HG03378 (cell line): ENCODE measurements around the gene LUZP1.

Experiments used
- ATAC-seq: cut with Tn5 transposase; IDR thresholded peaks from one replicate; pipeline ENCODE4 v1.9.1; 2021; ENCODE audit warnings: mild to moderate bottlenecking, moderate library complexity; ENCODE audit not compliant: unreplicated experiment

Gene LUZP1

DNA sequence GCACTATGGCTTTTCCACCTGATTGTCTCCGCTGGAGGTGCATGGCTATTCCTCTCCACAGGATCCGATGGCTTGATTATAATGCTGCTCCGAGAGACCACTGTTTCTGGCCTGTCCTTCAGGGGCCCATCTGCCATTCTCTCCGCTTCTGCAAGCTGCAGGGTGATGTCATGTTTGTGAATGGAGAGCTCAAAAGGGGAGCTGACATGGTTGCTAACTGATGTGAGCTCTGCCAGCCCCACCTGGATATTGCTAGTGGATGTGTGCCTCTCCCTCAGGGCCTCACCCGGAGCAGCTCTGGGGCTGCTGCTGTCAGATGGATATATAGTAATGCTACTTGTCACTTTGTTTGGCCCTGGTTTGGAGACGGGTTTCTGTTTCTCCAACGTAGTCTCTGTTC is 77.1 kb downstream of the LUZP1 start:
- no peak for ATAC-seq

DNA sequence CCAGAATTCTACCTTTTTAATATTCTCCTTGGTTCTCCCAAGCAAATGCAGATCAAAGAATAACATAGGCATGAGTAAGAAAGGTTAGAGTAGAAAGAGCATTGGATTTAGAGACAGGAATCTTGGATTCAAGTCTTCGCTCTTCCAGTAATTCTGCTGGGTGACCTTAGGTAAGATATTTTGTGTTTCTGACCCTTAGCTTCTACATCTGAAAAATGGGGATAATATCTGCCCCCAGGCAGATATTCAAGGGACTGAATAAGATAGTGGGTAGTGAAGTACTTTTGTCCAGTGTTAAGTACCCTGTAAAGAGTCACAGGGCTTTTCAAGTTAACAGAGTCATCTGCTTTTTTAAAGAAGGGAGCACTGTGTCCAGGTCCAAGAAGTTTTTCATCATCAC is 78.6 kb downstream of the LUZP1 start:
- ATAC-seq = no peak

DNA sequence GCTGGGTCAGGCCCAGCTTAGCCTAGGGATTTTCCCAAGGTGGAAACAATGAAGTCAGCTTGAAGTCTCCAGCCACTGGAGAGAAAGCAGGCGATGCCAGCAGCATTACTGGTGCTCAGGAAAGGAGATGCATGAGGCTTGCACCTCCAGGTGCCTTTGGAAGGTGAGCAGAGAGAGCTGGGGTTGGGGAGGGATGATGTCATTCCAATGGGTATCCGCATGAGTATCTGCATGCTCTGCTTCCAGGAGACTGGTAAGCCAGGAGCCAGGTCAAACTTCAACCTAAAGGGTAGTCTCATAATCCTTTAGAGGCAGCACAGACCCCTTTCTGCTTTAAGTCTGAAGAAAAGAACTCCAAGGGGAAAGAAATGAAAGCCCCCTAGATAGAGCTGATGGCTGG is 80.6 kb downstream of the LUZP1 start:
- no peak for ATAC-seq

DNA sequence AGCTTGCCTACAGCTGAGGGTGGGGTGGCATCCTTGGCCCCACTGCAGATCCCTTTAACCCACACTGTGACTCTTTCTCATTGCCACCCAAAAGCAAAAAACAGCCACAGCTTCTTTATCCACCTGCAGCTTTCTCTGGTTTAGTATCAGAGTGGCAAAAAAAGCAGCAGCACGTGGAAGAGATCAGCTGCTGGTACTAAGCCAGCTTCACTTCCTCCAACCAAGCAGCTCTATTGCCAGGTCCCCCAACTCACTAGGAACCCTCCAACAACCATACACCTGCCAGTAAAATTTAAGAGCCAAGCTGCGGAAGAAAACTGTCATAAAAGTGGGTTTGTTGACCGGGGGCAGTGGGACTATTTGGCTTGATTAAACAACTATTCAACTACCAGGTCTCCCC is 83.0 kb downstream of the LUZP1 start:
- no peak for ATAC-seq

DNA sequence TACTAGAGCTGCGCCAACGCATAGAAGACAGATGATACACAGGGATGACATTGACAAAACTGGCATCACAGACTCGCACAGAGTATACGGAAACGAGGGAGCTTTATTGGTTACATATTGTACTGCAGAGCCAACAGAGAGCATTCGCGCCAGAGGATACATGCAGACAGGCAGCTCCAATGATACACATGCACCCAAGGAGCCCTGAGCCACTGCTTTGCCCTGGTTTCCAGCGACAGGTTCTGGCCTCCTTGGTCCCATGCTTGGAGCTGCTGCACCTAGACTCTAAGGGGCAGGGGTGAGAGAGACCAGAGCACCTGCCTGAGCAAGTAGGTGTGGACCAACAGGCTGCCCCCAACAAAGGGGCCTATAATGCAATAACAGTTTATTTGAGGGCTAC is 83.8 kb downstream of the LUZP1 start:
- ATAC-seq = no peak

DNA sequence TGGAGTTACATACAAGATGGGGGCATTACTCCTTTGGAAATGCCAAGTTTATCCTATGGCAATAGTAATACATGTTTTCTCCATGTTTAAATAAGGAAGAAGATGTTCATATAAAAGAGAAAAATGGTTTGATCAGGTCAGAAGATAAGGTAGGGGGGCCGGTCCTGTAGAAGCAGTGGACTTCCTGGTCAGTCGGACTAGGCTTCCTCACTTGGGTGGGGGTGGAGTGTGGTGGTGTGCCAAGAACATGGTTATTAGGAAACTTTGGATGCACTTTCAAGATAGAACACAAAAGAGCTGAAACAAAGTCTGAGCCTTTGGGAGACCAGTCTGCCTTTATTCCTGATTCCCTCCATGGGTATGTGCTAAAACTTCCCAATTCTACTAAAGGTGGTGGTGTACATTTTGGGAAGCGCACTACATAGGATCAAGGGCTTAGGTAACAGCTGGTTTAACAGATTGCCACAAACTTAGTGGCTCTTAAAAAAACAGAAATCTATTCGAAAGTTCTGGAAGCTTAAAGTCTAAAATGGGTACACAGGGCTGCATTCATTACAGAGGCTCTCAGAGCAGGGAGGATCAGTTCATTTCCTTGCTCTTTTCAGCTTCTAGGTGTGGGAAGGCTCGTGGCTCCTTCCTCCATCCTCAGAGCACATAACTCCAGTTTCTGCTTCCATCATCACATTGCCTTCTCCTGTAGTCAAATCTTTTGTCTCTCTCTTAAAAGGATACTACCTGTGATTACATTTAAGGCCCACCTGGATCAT is 84.8 kb downstream of the LUZP1 start:
- no peak for ATAC-seq

DNA sequence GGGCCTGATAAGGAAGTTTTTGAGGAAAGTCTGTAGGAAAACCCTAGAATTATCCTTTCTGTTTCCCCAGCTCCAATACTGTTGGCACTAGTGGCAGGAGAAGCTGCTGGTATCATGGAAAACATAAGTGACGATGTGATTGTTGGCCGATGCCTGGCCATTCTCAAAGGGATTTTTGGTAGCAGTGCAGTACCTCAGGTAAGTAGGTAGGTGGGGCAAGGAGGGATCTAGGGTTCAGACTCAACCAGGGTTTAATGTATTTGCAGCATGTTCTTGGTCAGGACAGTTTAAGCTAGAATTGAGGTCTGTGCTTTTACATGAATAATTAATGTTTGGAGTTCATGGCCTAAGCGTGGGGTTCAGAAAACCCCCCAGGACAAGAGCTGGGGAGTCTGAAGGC is 87.3 kb downstream of the LUZP1 start:
- no peak for ATAC-seq

DNA sequence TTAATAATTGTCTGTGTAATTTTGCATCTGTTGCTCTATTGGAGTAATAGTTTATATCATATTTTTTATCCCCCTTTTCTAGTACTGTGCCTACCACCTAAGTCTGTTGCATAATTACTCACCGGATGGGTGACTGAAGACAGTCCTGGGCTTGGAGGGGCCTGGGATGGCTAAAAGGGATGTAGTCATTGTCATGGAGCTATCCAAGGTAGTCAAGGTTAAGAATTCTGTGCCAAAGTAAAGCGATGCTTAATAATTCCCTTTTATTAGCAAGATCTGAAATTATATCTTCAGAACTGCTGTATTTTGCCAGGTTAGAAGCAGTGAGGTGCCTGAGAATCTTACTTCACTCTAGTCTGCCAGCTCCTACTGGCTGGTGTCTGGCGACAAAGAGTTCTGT is 87.8 kb downstream of the LUZP1 start:
- ATAC-seq = no peak

DNA sequence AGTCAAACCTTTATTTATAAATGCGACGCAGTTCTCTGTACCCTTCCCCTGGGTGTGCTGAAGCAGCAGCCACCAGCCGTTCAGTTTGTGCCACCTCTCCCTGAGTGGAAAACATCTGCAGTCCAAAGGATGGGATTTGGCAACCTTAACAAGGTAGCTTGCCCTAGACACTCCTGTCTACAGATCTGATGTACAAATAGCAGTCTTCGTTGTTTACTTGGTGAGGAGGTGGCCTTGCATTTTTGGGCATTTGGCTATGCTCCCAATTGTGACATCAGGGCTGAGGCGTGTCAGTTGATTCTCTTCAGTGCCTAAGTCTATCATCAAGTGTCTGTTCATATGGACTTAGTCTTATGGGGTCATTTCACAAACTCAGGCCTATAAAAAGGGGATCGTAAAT is 89.6 kb downstream of the LUZP1 start:
- no peak for ATAC-seq

DNA sequence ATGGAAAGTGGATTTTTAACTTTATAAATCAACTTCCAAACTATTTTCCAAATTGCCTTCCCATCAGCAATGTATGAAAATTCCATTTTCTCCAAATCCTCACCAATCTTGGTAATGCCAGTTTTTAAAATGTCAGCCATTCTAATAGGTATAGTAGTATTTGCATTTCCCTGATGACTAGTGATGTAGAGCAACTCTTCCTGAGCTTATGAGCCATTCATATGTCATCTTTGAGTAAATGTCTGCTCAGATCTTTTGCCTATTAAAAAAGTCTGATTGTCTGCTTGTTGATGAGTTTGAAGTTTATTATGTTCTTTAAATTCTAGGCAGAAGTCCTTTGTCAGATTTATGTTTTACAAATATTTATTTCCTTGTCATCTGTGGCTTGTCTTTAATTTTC is 94.6 kb downstream of the LUZP1 start:
- ATAC-seq = no peak

DNA sequence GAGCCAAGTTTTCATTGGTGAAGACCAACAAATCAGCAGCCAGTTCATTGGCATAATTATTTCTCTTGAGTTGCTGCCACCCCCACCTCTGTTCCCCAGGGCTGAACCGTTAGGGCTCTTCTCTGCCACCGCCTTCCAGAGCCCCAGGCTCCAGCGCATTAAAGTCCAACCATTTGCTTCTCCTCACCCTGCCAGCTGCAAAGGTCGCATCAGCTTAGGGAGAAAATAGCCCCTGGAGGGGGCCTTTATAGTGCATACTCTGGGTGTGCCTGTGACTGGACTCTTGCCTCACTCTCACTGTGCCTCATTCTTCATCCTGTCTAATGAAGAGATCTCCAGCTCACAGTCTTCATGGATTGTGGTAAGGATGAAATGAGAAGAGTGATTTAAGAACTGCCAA is 99.0 kb downstream of the LUZP1 start:
- no peak for ATAC-seq

DNA sequence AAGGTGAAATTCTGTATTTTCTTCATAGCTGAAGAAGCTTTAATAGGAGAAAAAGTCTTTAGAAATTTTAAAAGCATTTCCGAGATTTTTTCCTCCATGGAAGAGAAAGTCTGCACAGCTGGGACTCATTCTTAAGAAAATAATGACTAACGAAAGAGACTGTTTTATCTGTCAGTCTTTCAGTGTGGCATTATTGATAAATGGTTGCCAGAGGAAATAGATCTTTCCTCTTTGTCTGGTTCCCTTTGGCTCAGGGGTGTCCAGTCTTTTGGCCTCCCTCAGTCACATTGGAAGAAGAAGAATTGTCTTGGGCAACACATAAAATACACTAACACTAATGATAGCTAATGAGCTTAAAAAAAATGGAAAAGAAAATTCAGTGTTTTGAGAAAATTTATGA is 99.5 kb downstream of the LUZP1 start:
- ATAC-seq = no peak

DNA sequence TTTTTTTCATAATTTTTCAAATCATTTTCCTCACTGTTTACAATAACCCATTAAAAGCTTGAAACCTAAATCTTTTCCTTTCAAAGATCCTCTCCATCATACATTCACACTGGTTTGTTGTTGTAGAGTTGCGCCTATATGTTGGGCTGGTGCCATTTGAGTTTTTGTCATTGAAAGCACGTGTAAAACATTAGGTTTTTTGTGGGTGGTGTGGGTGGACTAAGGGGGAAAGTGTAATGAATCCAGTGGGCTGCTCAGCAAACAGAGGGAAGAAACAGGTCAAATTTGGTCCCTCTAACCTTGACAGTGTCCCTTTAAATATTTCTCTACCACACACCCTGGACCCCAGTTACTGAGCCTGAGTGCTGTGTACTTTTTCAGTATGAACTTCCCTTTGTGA is 102.6 kb downstream of the LUZP1 start:
- ATAC-seq = no peak

DNA sequence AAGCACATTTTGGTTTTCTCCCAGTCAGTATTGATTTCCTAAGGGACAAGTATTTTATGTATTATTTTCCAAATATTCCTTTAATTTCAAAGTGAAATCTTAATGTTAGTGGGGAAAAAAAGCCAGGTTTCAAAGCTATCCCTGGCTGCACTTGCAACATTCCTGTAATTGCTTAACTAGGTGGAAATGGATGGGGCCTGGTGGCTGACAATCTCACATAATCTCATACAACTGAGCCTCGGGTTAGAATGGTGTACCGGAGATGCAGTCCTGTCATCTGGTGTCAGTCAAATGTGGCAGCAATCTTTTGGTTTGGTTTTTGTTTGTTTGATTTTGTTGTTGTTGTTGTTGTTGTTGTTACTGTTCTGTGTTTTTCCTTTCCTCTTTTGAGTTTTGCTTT is 103.3 kb downstream of the LUZP1 start:
- ATAC-seq = no peak

DNA sequence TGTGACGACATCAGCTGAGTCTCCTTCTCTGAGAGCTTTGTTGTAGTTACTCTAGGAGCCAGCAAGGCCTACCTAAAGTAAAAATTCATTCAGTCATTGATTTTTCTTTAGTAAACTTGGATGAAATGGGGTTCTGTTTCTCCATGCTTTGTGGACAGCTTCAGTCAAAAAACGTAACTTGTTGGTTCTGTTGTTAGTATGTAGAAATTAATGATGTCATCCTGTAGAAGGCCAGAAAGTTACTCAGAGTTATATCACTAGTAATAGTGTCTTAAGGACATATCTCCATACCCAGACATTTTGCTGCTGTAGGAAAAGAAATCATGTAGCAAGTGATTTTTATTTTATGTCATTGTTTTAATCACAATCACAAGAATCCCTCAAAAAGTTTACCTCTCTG is 106.4 kb downstream of the LUZP1 start:
- ATAC-seq = no peak

DNA sequence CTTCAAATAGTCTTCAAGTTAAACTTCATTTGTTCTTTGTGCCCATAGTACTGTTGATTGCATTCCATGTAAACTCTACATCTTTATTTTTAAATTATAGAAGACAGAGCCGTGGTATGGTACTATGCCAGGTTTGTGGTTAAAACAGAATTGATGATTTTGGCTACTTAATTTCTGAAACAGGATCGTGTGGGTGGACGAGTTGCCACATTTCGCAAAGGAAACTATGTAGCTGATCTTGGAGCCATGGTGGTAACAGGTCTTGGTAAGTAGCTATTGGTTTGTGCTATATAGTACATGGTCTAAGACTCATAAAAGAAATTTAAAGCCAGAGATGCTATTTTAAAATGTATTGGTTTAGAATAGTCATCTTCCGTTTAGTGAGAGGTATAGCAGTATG is 111.4 kb downstream of the LUZP1 start:
- no peak for ATAC-seq

DNA sequence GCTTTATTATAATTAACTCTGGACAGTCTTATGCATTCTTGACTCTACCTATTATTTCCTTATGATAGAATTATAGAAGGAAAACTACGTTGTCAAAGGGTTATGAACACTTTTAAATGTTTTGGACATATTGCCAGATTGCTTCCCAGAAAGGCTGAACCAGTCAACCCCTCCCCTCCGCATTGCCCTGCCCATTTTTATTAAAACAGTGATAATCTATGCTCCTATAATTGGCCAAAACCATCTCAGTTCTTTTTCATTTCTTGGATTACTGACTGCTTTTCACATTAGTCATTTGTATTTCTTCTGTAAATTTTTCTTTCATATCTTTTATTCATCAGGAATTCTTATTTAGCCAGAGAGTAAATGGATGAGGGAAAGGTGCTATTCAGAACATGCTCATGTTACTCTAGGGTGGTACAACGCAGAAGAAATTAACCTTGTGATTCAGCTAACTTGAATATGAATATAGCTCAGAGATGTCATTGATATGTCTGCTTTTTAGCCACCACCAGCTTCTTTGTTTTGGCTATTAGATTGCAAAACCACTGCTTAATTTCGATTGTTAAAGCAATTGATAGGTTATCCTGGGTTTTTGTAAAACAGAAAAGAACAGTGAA is 117.3 kb downstream of the LUZP1 start:
- no peak for ATAC-seq

DNA sequence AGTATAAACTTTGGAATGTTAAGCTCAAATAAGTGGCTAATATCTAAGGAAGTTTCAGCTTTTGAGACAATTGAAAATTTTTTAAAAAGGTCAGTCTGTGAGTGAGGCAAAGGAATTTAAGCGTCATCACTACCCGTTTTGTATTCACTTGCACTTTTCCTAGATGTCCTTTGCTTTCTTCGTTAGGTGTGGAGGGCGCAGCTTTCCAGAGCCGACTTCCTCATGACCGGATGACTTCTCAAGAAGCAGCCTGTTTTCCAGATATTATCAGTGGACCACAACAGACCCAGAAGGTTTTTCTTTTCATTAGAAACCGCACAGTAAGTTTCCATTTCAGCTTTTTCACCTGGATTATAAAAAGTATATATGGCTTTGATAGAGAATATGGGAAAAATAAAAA is 118.5 kb downstream of the LUZP1 start:
- ATAC-seq = no peak

DNA sequence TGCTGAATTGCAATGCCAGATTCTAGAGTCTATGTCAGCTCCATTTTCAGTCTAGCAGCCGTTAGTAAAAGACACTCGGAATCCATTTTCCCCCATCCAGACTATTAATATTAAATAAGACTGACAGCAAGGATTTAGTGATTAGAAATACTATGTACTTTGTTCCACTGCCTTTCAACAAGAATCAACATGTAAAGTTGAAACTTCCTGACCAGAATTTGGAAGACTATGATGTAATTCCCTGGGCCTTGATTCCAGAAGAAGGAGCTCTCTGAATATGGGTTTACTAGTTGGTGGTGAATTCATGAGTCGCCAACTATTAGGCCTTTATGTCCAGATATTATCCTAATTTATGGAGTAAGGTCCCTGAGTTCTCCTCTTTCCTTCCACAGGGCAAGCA is 124.6 kb downstream of the LUZP1 start:
- ATAC-seq = no peak

DNA sequence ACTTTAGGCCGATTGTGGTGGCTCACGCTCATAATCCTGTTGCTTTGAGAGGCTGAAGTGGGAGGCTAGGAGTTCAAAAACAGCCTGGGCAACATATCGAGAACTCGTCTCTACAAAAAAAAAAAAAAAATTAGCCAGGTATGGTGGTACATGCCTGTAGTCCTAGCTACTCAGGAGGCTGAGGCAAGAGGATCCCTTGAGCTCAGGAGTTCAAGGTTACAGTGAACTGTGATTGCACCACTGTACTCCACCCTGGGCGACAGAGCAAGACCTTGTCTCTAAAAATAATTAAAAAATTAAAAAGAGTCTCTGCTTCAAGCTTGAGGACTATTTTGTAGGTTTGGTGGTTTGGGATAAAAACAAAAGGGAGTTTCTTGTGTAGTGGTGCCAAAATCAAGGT is 128.1 kb downstream of the LUZP1 start:
- no peak for ATAC-seq

DNA sequence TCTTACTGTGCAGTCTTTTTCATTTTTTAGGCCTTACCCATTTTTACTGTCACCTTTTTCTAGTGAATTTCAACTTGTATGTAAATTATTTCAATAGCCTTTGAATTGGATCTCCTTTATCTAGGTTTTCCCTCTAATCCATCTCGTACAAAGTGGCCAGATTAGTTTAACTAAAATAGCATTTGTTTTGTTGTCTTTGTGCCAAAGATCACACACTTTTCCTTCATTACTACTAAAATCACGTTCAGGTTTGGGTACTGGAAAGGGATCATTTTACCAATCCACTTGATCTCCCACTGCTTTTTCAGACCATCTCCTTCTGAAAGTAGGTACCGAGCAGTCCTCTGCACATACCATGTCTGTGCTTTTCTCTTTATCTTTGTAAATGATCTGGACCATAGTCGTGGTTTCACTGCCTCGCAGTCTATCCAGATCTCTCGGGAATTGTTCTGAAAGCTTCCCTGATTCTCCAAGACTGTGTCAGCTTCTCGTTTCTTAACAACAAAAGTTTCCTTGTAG is 129.3 kb downstream of the LUZP1 start:
- ATAC-seq = no peak

DNA sequence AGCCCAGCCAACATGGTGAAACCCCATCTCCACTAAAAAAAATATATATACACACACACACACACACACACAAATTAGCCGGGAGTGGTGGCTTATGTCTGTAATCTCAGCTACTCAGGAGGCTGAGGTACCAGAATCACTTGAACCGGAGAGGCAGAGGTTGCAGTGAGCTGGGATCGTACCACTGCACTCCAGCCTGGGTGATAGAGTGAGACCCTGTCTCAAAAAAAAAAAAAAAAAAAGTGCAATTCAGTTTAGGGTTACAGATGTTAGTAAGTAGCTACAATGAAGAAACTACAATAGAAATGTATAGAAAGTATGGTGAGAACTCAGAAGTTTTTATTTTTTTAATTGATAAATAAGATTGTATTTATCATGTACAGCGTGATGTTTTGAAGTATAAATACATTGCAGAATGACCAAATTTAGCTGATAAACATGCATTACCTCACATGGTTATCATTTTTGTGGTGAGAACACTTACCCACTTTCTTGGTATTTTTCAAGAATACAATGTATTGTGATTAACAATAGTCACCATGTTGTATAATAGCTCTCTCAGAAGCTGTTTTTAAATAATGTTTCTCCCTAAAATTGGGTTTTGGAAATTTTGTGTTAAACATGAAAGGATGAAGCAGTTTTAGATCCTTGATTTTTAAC is 131.4 kb downstream of the LUZP1 start:
- no peak for ATAC-seq
